ENCODE data around the gene VPS13D.
"Not testable (repeated sequence)": the region's sequence is repeated elsewhere in the genome, so short reads cannot be mapped to it uniquely, and the experiment has no call there.

VPS13D gene

GRCh38 chr1:12208764-12209494, 20.9 kb upstream of the VPS13D start:
- WGBS, result 48% methylated on average over 14 of the region's 14 CpGs
- H3K4me3 ChIP-seq (ENCODE audit: low read length), result no peak overlapping the region
- H3K9ac ChIP-seq (ENCODE audit: low read depth, low read length), result no peak overlapping the region
- no peaks in the 10 kb centered on the region for H3K27me3 ChIP-seq (ENCODE audit: insufficient read depth, low read length)
- H3K27ac ChIP-seq (ENCODE audit: low read depth, low read length), result no peak overlapping the region
- H3K9me3 ChIP-seq (ENCODE audit: insufficient read depth, low read depth, low read length), result no peaks in the 10 kb centered on the region
- no peaks in the 10 kb centered on the region for H3K36me3 ChIP-seq (ENCODE audit: insufficient read depth, low read length)
- H3K4me1 ChIP-seq (ENCODE audit: insufficient read depth, low read length), result peaks cover 5% of the 10 kb centered on the region; the same call in 1 of the 2 replicates

DNA sequence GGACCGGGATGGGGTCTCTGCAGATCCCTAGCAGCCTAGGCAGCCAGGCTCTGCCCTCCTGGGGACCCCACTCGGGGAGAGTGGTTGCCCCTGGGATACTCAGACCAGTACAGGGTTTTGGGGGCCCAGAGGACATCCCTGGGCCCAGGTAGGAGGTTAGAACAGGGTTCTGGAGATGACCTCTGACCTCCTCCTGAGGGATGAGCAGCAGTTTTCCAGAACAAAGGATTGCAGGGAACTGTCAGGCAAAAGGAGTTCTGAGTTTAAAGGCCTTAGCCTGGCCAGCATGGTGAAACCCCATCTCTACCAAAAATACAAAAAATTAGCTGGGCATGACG, 20.4 kb upstream of the VPS13D start:
- no peaks in the 10 kb centered on the region for H3K36me3 ChIP-seq (ENCODE audit: insufficient read depth, low read length)
- 74% methylated on average over 3 of the region's 3 CpGs for WGBS
- no peaks in the 10 kb centered on the region for H3K27me3 ChIP-seq (ENCODE audit: insufficient read depth, low read length)
- H3K4me1 ChIP-seq (ENCODE audit: insufficient read depth, low read length), result peaks cover under 1% of the 10 kb centered on the region; the same call in 1 of the 2 replicates
- no peak overlapping the region for H3K4me3 ChIP-seq (ENCODE audit: low read length)
- no peak overlapping the region for H3K27ac ChIP-seq (ENCODE audit: low read depth, low read length)
- H3K9ac ChIP-seq (ENCODE audit: low read depth, low read length), result no peak overlapping the region
- H3K9me3 ChIP-seq (ENCODE audit: insufficient read depth, low read depth, low read length), result no peaks in the 10 kb centered on the region

DNA sequence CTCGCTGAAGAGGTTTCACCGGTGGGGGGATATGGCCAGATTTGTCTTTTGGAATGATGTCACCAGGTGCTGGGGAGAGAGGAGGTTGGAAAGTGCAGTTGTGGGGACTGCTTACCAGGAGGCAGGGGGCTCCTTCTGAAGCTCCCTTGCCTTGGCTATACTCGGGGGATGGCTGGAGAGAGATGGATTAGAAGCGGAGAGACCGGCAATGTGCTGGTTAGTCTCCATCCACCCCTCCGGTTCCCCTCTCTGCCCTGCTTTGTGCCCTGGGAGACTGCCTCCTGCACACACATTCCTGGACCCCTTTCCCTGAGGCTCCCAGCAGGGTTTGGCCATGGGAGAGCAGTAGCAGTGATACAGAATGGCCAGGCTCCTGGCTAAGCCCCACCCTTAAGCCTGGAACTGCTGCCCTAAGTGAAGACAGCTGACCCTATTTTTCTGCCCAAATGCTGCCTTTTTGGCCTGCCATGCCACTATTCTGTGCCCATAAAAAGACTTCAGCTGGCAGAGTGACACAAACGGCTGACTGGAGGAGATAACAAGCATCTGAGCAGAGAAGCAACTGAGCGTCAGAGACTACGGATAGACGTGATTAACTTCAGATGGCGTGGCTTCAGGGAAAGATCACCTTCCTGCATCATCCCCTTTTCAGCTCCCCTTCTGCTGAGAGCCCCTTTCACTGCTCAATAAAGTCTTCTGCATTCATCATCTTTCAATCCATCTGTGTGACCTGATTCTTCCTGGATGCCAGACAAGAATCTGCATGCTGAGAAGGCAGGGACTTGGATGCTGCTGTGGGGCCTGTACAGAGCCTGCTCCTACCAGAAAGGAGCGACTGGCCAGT, 14.5 kb upstream of the VPS13D start:
- Histone ChIP-seq H3K9ac (ENCODE audit: low read depth, low read length) (no peak overlapping the region), H3K4me3 (ENCODE audit: low read length) (no peak overlapping the region), H3K27me3 (ENCODE audit: insufficient read depth, low read length) (no peaks in the 10 kb centered on the region), H3K4me1 (ENCODE audit: insufficient read depth, low read length) (no peaks in the 10 kb centered on the region), H3K36me3 (ENCODE audit: insufficient read depth, low read length) (no peaks in the 10 kb centered on the region), H3K9me3 (ENCODE audit: insufficient read depth, low read depth, low read length) (0 out of 2 replicates have a peak, but pooled peaks cover 4% of the 10 kb centered on the region), H3K27ac (ENCODE audit: low read depth, low read length) (no peak overlapping the region)
- WGBS, result 94% methylated on average over 12 of the region's 12 CpGs

- Histone ChIP-seq H3K9ac (ENCODE audit: low read depth, low read length) (no peak overlapping the region), H3K9me3 (ENCODE audit: insufficient read depth, low read depth, low read length) (0 out of 2 replicates have a peak, but pooled peaks cover 14% of the 10 kb centered on the region), H3K27ac (ENCODE audit: low read depth, low read length) (no peak overlapping the region), H3K27me3 (ENCODE audit: insufficient read depth, low read length) (no peaks in the 10 kb centered on the region), H3K36me3 (ENCODE audit: insufficient read depth, low read length) (no peaks in the 10 kb centered on the region), H3K4me3 (ENCODE audit: low read length) (no peak overlapping the region), H3K4me1 (ENCODE audit: insufficient read depth, low read length) (no peaks in the 10 kb centered on the region)
- 99% methylated on average over 4 of the region's 4 CpGs for WGBS
Measured at GRCh38 chr1:12219800-12220199, 10.0 kb upstream of the VPS13D start.

DNA sequence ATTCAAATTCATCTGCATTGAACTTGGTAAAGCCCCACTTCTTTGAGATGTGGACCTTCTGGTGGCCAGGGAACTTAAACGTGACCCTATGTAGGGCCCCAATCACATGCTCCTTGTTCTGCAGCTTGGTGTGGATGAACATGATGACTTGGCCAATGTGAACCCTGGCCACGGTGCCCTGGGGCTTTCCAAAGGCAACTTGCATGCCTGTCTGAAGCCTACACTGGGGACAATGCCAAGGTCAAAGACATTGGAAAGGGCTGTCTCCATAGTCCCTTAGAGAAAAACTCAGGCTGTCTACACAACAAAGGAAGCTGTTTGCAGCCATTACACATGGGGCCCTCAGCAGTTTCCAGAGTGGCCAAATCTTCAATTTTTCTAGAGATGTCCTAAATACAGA, 8.9 kb upstream of the VPS13D start:
- Histone ChIP-seq H3K27ac (ENCODE audit: low read depth, low read length) (no peak overlapping the region), H3K4me3 (ENCODE audit: low read length) (no peak overlapping the region), H3K9me3 (ENCODE audit: insufficient read depth, low read depth, low read length) (0 out of 2 replicates have a peak, but pooled peaks cover 11% of the 10 kb centered on the region), H3K27me3 (ENCODE audit: insufficient read depth, low read length) (no peaks in the 10 kb centered on the region), H3K9ac (ENCODE audit: low read depth, low read length) (no peak overlapping the region), H3K36me3 (ENCODE audit: insufficient read depth, low read length) (no peaks in the 10 kb centered on the region), H3K4me1 (ENCODE audit: insufficient read depth, low read length) (no peaks in the 10 kb centered on the region)
- 87% methylated on average over 2 of the region's 2 CpGs for WGBS

DNA sequence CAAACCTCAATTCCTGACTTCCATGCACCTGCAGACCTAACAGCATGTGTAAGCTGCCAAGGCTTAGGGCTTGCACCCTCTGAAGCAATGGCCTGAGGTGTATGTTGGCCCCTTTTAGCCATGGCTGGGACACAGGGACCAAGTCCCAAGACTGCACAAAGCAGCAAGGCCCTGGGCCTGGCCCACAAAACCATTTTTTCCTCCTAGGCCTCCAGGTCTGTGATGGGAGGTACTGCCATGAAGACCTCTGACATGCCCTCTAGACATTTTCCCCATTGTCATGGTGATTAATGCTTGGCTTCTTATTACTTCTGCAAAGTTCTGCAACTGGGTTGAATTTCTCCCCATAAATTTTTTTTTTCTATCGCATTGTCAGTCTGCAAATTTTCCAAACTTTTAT, 7.1 kb upstream of the VPS13D start:
- not testable (repeated sequence) for H3K36me3 ChIP-seq (ENCODE audit: insufficient read depth, low read length); H3K27me3 ChIP-seq (ENCODE audit: insufficient read depth, low read length); H3K9ac ChIP-seq (ENCODE audit: low read depth, low read length); H3K4me1 ChIP-seq (ENCODE audit: insufficient read depth, low read length); H3K4me3 ChIP-seq (ENCODE audit: low read length); H3K9me3 ChIP-seq (ENCODE audit: insufficient read depth, low read depth, low read length); H3K27ac ChIP-seq (ENCODE audit: low read depth, low read length)
- 100% methylated on average over 1 of the region's 1 CpG for WGBS

DNA sequence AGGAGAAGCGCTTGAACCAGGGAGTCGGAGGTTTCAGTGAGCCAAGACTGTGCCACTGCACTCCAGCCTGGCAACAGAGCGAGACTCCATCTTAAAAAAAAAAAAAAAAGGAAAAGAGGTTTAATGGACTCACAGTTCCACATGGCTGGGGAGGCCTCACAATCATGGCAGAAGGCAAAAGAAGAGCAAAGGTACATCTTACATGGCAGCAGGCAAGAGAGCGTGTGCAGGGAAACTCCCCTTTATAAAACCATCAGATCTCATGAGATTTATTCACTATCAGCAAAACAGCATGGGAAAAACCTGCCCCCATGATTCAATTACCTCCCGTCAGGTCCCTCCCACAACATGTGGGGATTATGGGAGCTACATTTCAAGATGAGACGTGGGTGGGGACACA, 5.7 kb upstream of the VPS13D start:
- not testable (repeated sequence) for H3K36me3 ChIP-seq (ENCODE audit: insufficient read depth, low read length); H3K9ac ChIP-seq (ENCODE audit: low read depth, low read length); H3K9me3 ChIP-seq (ENCODE audit: insufficient read depth, low read depth, low read length); H3K4me1 ChIP-seq (ENCODE audit: insufficient read depth, low read length); H3K4me3 ChIP-seq (ENCODE audit: low read length); H3K27me3 ChIP-seq (ENCODE audit: insufficient read depth, low read length); H3K27ac ChIP-seq (ENCODE audit: low read depth, low read length)
- 94% methylated on average over 6 of the region's 6 CpGs for WGBS

- Histone ChIP-seq H3K36me3 (ENCODE audit: insufficient read depth, low read length) (0 out of 2 replicates have a peak, but pooled peaks cover under 1% of the 10 kb centered on the region), H3K4me1 (ENCODE audit: insufficient read depth, low read length) (peaks cover 12% of the 10 kb centered on the region; the same call in 1 of the 2 replicates), H3K27me3 (ENCODE audit: insufficient read depth, low read length) (no peaks in the 10 kb centered on the region), H3K4me3 (ENCODE audit: low read length) (no peak overlapping the region), H3K27ac (ENCODE audit: low read depth, low read length) (no peak overlapping the region), H3K9me3 (ENCODE audit: insufficient read depth, low read depth, low read length) (no peaks in the 10 kb centered on the region), H3K9ac (ENCODE audit: low read depth, low read length) (no peak overlapping the region)
- WGBS, result 95% methylated on average over 4 of the region's 7 CpGs
Measured at GRCh38 chr1:12228979-12229378, 851 bp upstream of the VPS13D start.

GRCh38 chr1:12229386-12229834, 420 bp upstream of the VPS13D start:
- Histone ChIP-seq H3K9me3 (ENCODE audit: insufficient read depth, low read depth, low read length) (no peaks in the 10 kb centered on the region), H3K4me3 (ENCODE audit: low read length) (peak overlapping the region; percentile 89), H3K4me1 (ENCODE audit: insufficient read depth, low read length) (peaks cover 12% of the 10 kb centered on the region; the same call in 1 of the 2 replicates), H3K9ac (ENCODE audit: low read depth, low read length) (no peak overlapping the region), H3K27me3 (ENCODE audit: insufficient read depth, low read length) (no peaks in the 10 kb centered on the region), H3K36me3 (ENCODE audit: insufficient read depth, low read length) (0 out of 2 replicates have a peak, but pooled peaks cover 2% of the 10 kb centered on the region), H3K27ac (ENCODE audit: low read depth, low read length) (no peak overlapping the region)
- WGBS, result 76% methylated on average over 13 of the region's 13 CpGs

DNA sequence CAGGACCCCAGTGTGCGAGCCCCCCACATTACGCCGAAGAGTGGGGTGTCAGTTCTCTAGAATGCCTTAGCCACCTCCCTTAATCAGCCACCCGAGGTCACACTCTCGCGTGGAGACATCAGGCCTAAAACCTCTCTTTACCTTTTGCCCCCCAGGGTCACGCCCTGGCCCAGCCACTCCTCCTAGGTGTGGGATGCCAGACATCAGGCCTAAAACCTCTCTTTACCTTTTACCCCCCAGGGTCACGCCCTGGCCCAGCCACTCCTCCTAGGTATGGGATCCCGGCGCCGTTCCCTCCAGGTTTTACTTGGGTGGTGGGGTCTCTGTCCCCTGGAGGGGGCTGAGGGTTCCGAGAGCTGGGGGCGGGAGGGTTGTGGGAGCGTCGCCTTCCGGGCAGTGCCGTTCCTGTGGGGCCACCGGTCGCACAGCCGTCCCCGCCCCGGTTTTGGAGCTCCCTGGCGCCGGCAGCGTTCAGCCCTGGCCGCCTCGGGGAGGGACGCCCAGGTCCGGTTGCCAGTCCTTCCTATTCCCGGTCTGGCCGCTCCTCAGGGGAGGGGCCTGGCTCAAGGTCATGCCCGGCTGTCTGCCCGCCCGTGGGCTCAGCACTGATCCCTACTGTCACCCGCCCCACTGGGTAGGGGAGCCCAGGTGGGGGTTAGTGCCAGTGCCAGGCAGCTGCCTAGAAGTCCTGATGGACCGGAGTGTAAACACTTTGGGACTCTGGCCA, 882 bp downstream of the VPS13D start:
- no peaks in the 10 kb centered on the region for H3K27me3 ChIP-seq (ENCODE audit: insufficient read depth, low read length)
- peaks cover 6% of the 10 kb centered on the region; the same call in 1 of the 2 replicates for H3K36me3 ChIP-seq (ENCODE audit: insufficient read depth, low read length)
- H3K4me1 ChIP-seq (ENCODE audit: insufficient read depth, low read length), result peaks cover 12% of the 10 kb centered on the region; the same call in 1 of the 2 replicates
- peak overlapping the region; percentile 89 for H3K4me3 ChIP-seq (ENCODE audit: low read length)
- H3K27ac ChIP-seq (ENCODE audit: low read depth, low read length), result no peak overlapping the region
- H3K9me3 ChIP-seq (ENCODE audit: insufficient read depth, low read depth, low read length), result no peaks in the 10 kb centered on the region
- 3% methylated on average over 36 of the region's 36 CpGs for WGBS
- H3K9ac ChIP-seq (ENCODE audit: low read depth, low read length), result peak overlapping the region; percentile 69

- WGBS, result 46% methylated on average over 4 of the region's 4 CpGs
- Histone ChIP-seq H3K27me3 (ENCODE audit: insufficient read depth, low read length) (no peaks in the 10 kb centered on the region), H3K27ac (ENCODE audit: low read depth, low read length) (no peak overlapping the region), H3K36me3 (ENCODE audit: insufficient read depth, low read length) (peaks cover 6% of the 10 kb centered on the region; the same call in 1 of the 2 replicates), H3K9ac (ENCODE audit: low read depth, low read length) (peak overlapping the region; percentile 57), H3K4me1 (ENCODE audit: insufficient read depth, low read length) (peaks cover 12% of the 10 kb centered on the region; the same call in 1 of the 2 replicates), H3K9me3 (ENCODE audit: insufficient read depth, low read depth, low read length) (no peaks in the 10 kb centered on the region), H3K4me3 (ENCODE audit: low read length) (peak overlapping the region; percentile 89)
Measured at GRCh38 chr1:12231276-12231595, 1.4 kb downstream of the VPS13D start.

Measured in HUES64 (cell line).